HepG2 (cell line): ENCODE measurements around the gene ZFP37. TPM values are rescaled to one million over a fixed set of nuclear protein-coding genes. Genes with fewer than 3 reads are reported as not detected.

ENCODE experiments used
- CREB1 ChIP-seq, 2 experiments: fragments of 450-650 bp in 1 of 2; IDR thresholded peaks; 2 replicates each; pipeline ENCODE4 v1.6.1; 2016 to 2017; ENCODE audit warnings: control low read depth in 1 of 2, mild to moderate bottlenecking in 1 of 2, missing compliant biosample characterization in 1 of 2, missing genetic modification characterization in 1 of 2
- DMTF1 ChIP-seq: sonication (generic); formaldehyde crosslinking; IDR thresholded peaks from 2 replicates; pipeline ENCODE4 v1.4.0; 2020; ENCODE audit warnings: mild to moderate bottlenecking, missing genetic modification reagents
- GATA4 ChIP-seq: sonication (generic); IDR thresholded peaks from 2 replicates; pipeline ENCODE4 v1.6.1; 2016; ENCODE audit warnings: antibody characterized with exemption, low read depth, borderline replicate concordance
- GZF1 ChIP-seq: sonication (generic); formaldehyde crosslinking; IDR thresholded peaks from 2 replicates; pipeline ENCODE4 v1.5.1; 2020; ENCODE audit warnings: mild to moderate bottlenecking, missing genetic modification reagents
- HCFC1 ChIP-seq: fragments of 150-350 bp; IDR thresholded peaks from 2 replicates; pipeline ENCODE4 v1.6.1; 2014; ENCODE audit warnings: low read depth, low read length
- HNF4A ChIP-seq: sonication (generic); formaldehyde crosslinking; IDR thresholded peaks from 2 replicates; pipeline ENCODE4 v1.4.0; 2020; ENCODE audit warnings: missing genetic modification reagents
- NCOA2 ChIP-seq: sonication (generic); formaldehyde crosslinking; IDR thresholded peaks from 2 replicates; pipeline ENCODE4 v1.8.0; 2022; ENCODE audit warnings: inconsistent platforms
- NONO ChIP-seq, 2 experiments: fragments of 450-650 bp in 1 of 2; sonication (generic) in 1 of 2; formaldehyde crosslinking in 1 of 2; IDR thresholded peaks in 1 of 2; conservative IDR thresholded peaks in 1 of 2; 2 replicates each; pipeline versions ENCODE4 v1.6.1 to v1.8.0; 2017 to 2022; ENCODE audit warnings: mild to moderate bottlenecking in 1 of 2, missing genetic modification reagents in 1 of 2, moderate library complexity in 1 of 2
- POGK ChIP-seq: sonication (generic); formaldehyde crosslinking; conservative IDR thresholded peaks from 2 replicates; pipeline ENCODE4 v1.8.0; 2022; ENCODE audit warnings: mild to moderate bottlenecking, moderate library complexity, missing genetic modification reagents
- PTBP1 ChIP-seq: fragments of 200-400 bp; formaldehyde crosslinking; IDR thresholded peaks from 2 replicates; pipeline ENCODE4 v1.6.1; 2018; ENCODE audit warnings: low read length, low read depth; ENCODE audit not compliant: poor library complexity, severe bottlenecking
- RORA ChIP-seq: sonication (generic); formaldehyde crosslinking; IDR thresholded peaks from 2 replicates; pipeline ENCODE4 v1.5.0; 2020; ENCODE audit warnings: mild to moderate bottlenecking, missing genetic modification reagents, moderate library complexity
- RXRB ChIP-seq: IDR thresholded peaks from 2 replicates; pipeline ENCODE4 v1.6.1; 2016; ENCODE audit warnings: borderline replicate concordance, missing genetic modification reagents, missing compliant biosample characterization
- SALL2 ChIP-seq: sonication (generic); formaldehyde crosslinking; IDR thresholded peaks from 2 replicates; pipeline ENCODE4 v1.8.1; 2023; ENCODE audit warnings: mild to moderate bottlenecking, missing genetic modification reagents, inconsistent platforms
- TBP ChIP-seq: sonication (generic); formaldehyde crosslinking; IDR thresholded peaks from 2 replicates; pipeline ENCODE4 v1.5.0; 2020; ENCODE audit warnings: missing genetic modification reagents
- TP53 ChIP-seq: sonication (generic); formaldehyde crosslinking; conservative IDR thresholded peaks from 2 replicates; pipeline ENCODE4 v1.4.0; 2020; ENCODE audit warnings: missing genetic modification reagents
- ZFP90 ChIP-seq: sonication (generic); formaldehyde crosslinking; IDR thresholded peaks from 2 replicates; pipeline ENCODE4 v1.8.0; 2022; ENCODE audit warnings: missing genetic modification reagents, mild to moderate bottlenecking, inconsistent platforms, borderline replicate concordance
- ZNF253 ChIP-seq: sonication (generic); formaldehyde crosslinking; IDR thresholded peaks from 2 replicates; pipeline ENCODE4 v1.8.0; 2022; ENCODE audit warnings: mild to moderate bottlenecking, missing genetic modification reagents, borderline replicate concordance
- ZNF33A ChIP-seq: sonication (generic); formaldehyde crosslinking; IDR thresholded peaks from 2 replicates; pipeline ENCODE4 v1.5.1; 2020; ENCODE audit warnings: missing genetic modification reagents, mild to moderate bottlenecking, moderate library complexity, borderline replicate concordance
- ZNF432 ChIP-seq: sonication (generic); formaldehyde crosslinking; IDR thresholded peaks from 2 replicates; pipeline ENCODE4 v1.5.0; 2020; ENCODE audit warnings: missing genetic modification reagents, mild to moderate bottlenecking, borderline replicate concordance
- ZNF468 ChIP-seq: sonication (generic); formaldehyde crosslinking; IDR thresholded peaks from 2 replicates; pipeline ENCODE4 v1.8.0; 2022; ENCODE audit warnings: mild to moderate bottlenecking, moderate library complexity, missing genetic modification reagents
- ZNF496 ChIP-seq: sonication (generic); formaldehyde crosslinking; IDR thresholded peaks from 2 replicates; pipeline ENCODE4 v1.8.1; 2023; ENCODE audit warnings: mild to moderate bottlenecking, moderate library complexity, missing genetic modification reagents; ENCODE audit not compliant: insufficient replicate concordance
- ZNF558 ChIP-seq: sonication (generic); formaldehyde crosslinking; IDR thresholded peaks from 2 replicates; pipeline ENCODE4 v1.9.0; 2022; ENCODE audit warnings: mild to moderate bottlenecking, missing genetic modification reagents, borderline replicate concordance
- polyA plus RNA-seq, 8 experiments: library from polyadenylated mRNA; depleted of rRNA in 3 of 8; stranded (reverse) in 7 of 8; unstranded in 1 of 8; fragments of >200 nt; fragmentation: Illumina TruSeq in 4 of 8; extraction: Trizol in 4 of 8; gene quantifications; 2 replicates each; pipeline versions ENCODE4 v1.2.1 to v1.2.3, GENCODE V29; 2011 to 2016; ENCODE audit warnings: low read depth in 4 of 8, missing spikeins in 1 of 8, mixed read lengths in 1 of 8; ENCODE audit not compliant: insufficient read depth in 1 of 8
- total RNA-seq, 5 experiments: library from RNA; depleted of rRNA; stranded (reverse); fragments of >200 nt; fragmentation: Illumina TruSeq; extraction: Trizol; gene quantifications; 2 replicates each; pipeline ENCODE4 v1.2.3, GENCODE V29; 2016; ENCODE audit warnings: low read depth in 1 of 5
- TF ChIP-seq, protein P1 (sequence below): IDR thresholded peaks from 2 replicates; pipeline ENCODE4 v1.6.1; 2018; ENCODE audit warnings: missing genetic modification reagents, mild to moderate bottlenecking, missing compliant biosample characterization
- TF ChIP-seq, protein P2 (sequence below): sonication (generic); formaldehyde crosslinking; IDR thresholded peaks from 2 replicates; pipeline ENCODE4 v1.4.0; 2020; ENCODE audit warnings: mild to moderate bottlenecking, low read depth, missing genetic modification reagents

The ZFP37 gene
- total and polyA plus RNA-seq, 2 of the 13 experiments (the other 11 are each of a cell fraction or from before 2014, with no cell fraction given): 1.1 to 3.7 TPM

GRCh38 chr9:113011911-113012381 lies 44.6 kb downstream of the ZFP37 start, which contains the start of gene ZNF883 (continued):
- TF ChIP-seq PTBP1: no peak
- TF ChIP-seq, protein P1, sequence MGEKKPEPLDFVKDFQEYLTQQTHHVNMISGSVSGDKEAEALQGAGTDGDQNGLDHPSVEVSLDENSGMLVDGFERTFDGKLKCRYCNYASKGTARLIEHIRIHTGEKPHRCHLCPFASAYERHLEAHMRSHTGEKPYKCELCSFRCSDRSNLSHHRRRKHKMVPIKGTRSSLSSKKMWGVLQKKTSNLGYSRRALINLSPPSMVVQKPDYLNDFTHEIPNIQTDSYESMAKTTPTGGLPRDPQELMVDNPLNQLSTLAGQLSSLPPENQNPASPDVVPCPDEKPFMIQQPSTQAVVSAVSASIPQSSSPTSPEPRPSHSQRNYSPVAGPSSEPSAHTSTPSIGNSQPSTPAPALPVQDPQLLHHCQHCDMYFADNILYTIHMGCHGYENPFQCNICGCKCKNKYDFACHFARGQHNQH (CRISPR knock-in tag): 0 out of 2 replicates have a peak, but pooled peaks have one; percentile 26
- TF ChIP-seq ZNF33A (CRISPR knock-in tag): no peak
- TF ChIP-seq, protein P2, sequence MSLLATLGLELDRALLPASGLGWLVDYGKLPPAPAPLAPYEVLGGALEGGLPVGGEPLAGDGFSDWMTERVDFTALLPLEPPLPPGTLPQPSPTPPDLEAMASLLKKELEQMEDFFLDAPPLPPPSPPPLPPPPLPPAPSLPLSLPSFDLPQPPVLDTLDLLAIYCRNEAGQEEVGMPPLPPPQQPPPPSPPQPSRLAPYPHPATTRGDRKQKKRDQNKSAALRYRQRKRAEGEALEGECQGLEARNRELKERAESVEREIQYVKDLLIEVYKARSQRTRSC: no peak
- TF ChIP-seq SALL2 (CRISPR knock-in tag): no peak
- TF ChIP-seq RXRB (CRISPR knock-in tag): peak; percentile 24; the same call in 1 of the 2 replicates
- 0 out of 2 replicates have a peak, but pooled peaks have one; percentile 10 for TF ChIP-seq NCOA2
- TF ChIP-seq ZNF496 (CRISPR knock-in tag): no peak
- peak; percentile 79 for TF ChIP-seq HCFC1
- TF ChIP-seq ZNF468 (CRISPR knock-in tag): no peak
- no peak for TF ChIP-seq NONO (IDR thresholded peaks at IDR 0.05)
- TF ChIP-seq NONO (CRISPR knock-in tag; conservative IDR thresholded peaks at IDR 0.05): 0 out of 2 replicates have a peak, but pooled peaks have one; percentile 18
- TF ChIP-seq ZNF253 (CRISPR knock-in tag): 0 out of 2 replicates have a peak, but pooled peaks have one; percentile 42
- TF ChIP-seq GZF1 (CRISPR knock-in tag): no peak
- peak; percentile 66; the same call in 1 of the 2 replicates for TF ChIP-seq POGK (CRISPR knock-in tag)
- TF ChIP-seq ZFP90: 0 out of 2 replicates have a peak, but pooled peaks have one; percentile 71
- TF ChIP-seq HNF4A: peak; percentile 47
- TF ChIP-seq ZNF558 (CRISPR knock-in tag): no peak; the same call in 1 of the 2 replicates
- no peak for TF ChIP-seq DMTF1 (CRISPR knock-in tag)
- no peak; the same call in 1 of the 2 replicates for TF ChIP-seq GATA4
- TF ChIP-seq ZNF432 (CRISPR knock-in tag): no peak
- TF ChIP-seq TBP (CRISPR knock-in tag): no peak
- TF ChIP-seq CREB1 (IDR thresholded peaks at IDR 0.05): no peak
- TF ChIP-seq CREB1 (CRISPR knock-in tag; IDR thresholded peaks at IDR 0.05): peak; percentile 85
- TF ChIP-seq RORA: no peak
- no peak for TF ChIP-seq TP53
